ENCODE results near the gene GET4. TPM values are rescaled to one million over a fixed set of nuclear protein-coding genes. Genes with fewer than 3 reads are reported as not detected.
"Not testable (repeated sequence)": the region's sequence is repeated elsewhere in the genome, so short reads cannot be mapped to it uniquely, and the experiment has no call there.

GET4 gene
- polyA plus RNA-seq, 3 donors = 20.1 to 36.8 (median 25.5) TPM

DNA sequence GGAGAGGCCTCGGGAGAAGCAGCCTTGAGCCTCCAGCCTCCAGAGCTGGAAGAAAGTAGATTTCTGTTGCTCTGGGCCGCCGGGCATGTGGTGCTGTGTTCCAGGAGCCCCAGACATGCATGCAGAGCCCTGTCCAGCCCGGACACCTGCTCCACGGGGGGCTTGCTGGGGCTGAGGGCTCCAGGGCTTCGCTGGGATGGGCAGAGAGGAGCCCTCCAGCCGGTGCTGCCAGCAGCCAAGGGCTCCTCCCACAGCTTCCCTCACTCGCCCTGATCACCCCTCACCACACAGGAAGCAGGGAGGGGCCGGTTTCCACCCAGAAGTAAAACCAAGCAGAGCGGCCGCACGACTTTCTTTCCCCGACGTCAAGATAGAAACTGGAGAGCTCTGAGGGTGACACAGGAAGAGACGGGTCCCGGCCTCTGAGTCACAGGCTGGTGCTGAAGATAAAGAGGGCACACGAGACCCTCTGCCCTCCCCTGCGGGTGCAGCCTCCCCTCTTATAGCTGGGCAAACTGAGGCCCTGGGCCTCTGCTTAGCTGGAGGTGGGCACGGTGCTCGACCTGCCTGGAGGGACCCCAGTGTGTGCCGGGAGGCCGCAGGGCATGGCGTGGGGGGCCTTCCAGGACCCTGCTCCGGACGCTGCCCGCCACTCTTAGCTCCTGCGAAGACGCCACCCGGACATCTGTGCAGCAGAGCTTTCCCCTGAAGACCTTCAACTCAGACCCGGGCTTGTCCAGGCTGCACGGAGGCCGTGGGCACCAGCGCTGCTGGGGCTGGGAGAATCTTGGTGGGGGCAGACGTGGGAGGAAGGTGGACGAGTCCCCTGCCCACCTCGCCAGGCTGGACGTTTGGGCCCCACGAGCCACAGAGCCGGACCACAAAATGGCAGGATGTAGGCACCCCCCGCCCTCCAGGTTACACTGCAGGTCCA is 47.0 kb downstream of the GET4 start:
- Histone ChIP-seq H3K4me3 (replicated peaks in 1 of 3; ENCODE audit: low read depth in 2 of 3, low read length in 3 of 3) (peak overlapping the region; percentile 12 to 65 (median 40)), H3K9ac (ENCODE audit: insufficient read depth, low read length, poor library complexity, severe bottlenecking) (peak overlapping the region; percentile 89), H3K4me2 (replicated peaks; ENCODE audit: extremely low read depth, low read length, poor library complexity, severe bottlenecking) (peak overlapping the region; percentile 78), H3K4me1 (ENCODE audit: control insufficient read depth in 1 of 2, insufficient read depth in 2 of 2, low read length in 2 of 2) (peaks cover 73 to 89% of the 10 kb centered on the region in 2 donors), H3K79me2 (ENCODE audit: insufficient read depth, low read length) (peaks cover 78% of the 10 kb centered on the region), H3K27me3 (ENCODE audit: control insufficient read depth in 2 of 2, insufficient read depth in 2 of 2, low read length in 2 of 2) (no peaks in the 10 kb centered on the region), H3K27ac (ENCODE audit: low read depth in 1 of 2, low read length in 2 of 2) (peak overlapping the region; percentile 98 to 100), H3K36me3 (replicated peaks in 1 of 2; ENCODE audit: control insufficient read depth in 1 of 2, insufficient read depth in 2 of 2, low read length in 2 of 2) (peaks cover 28% of the 10 kb centered on the region in 2 donors), H4K20me1 (ENCODE audit: insufficient read depth, low read length) (no peaks in the 10 kb centered on the region), H2AFZ (ENCODE audit: insufficient read depth, low read depth, low read length, poor library complexity, severe bottlenecking) (no peak overlapping the region), H3K9me3 (replicated peaks in 1 of 2; ENCODE audit: control insufficient read depth in 1 of 2, insufficient read depth in 1 of 2, low read length in 2 of 2) (no peaks in the 10 kb centered on the region)
- no peaks in the 10 kb centered on the region for H3K9me3 Mint-ChIP-seq
- H3K4me3 Mint-ChIP-seq = peak overlapping the region; percentile 66 to 80
- peak; percentile 95 to 97 (median 96) for DNase-seq
- H3K36me3 Mint-ChIP-seq = peaks cover 27 to 44% of the 10 kb centered on the region in 2 donors
- H3K27me3 Mint-ChIP-seq (ENCODE audit: low read depth in 3 of 3) = peaks cover 0 to 2% (median 0%) of the 10 kb centered on the region in 3 donors
- TF ChIP-seq CTCF (IDR thresholded peaks at IDR 0.05) = no peak
- peaks cover 62% of the 10 kb centered on the region for H3K4me1 Mint-ChIP-seq
- 26% methylated on average over 32 of the region's 40 CpGs for WGBS (ENCODE audit: insufficient coverage)
- intact Hi-C loops (cut with micrococcal nuclease) = loop anchor here in 1 of 2 donors (5.0 kb wide), 1 partner anchor 34 kb away; no protein-coding TSS in a partner anchor
- peak overlapping the region; percentile 93 to 98 (median 95) for H3K27ac Mint-ChIP-seq

DNA sequence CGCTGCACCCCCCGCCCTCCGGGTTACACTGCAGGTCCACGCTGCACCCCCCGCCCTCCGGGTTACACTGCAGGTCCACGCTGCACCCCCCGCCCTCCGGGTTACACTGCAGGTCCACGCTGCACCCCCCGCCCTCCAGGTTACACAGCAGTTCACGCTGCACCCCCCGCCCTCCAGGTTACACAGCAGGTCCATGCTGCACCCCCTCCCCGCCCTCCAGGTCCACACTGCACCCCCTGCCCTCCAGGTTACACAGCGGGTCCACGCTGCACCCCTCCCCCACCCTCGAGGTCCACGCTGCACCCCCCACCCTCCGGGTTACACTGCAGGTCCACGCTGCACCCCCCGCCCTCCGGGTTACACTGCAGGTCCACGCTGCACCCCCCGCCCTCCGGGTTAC is 47.7 kb downstream of the GET4 start:
- not testable (repeated sequence) for H3K27me3 Mint-ChIP-seq (ENCODE audit: low read depth in 3 of 3); H3K4me3 Mint-ChIP-seq; H3K27me3 ChIP-seq (ENCODE audit: control insufficient read depth in 2 of 2, insufficient read depth in 2 of 2, low read length in 2 of 2); H4K20me1 ChIP-seq (ENCODE audit: insufficient read depth, low read length); H3K9me3 ChIP-seq (replicated peaks in 1 of 2; ENCODE audit: control insufficient read depth in 1 of 2, insufficient read depth in 1 of 2, low read length in 2 of 2); DNase-seq; H2AFZ ChIP-seq (ENCODE audit: insufficient read depth, low read depth, low read length, poor library complexity, severe bottlenecking); H3K9me3 Mint-ChIP-seq
- H3K9ac ChIP-seq (ENCODE audit: insufficient read depth, low read length, poor library complexity, severe bottlenecking) = peak overlapping the region; percentile 89
- H3K27ac Mint-ChIP-seq = peak overlapping the region in 1 of 7 donors; percentile 94
- no CpG with 5 or more reads among the region's 25 CpGs for WGBS (ENCODE audit: insufficient coverage)
- H3K79me2 ChIP-seq (ENCODE audit: insufficient read depth, low read length) = peaks cover 71% of the 10 kb centered on the region
- peak overlapping the region in 1 of 3 experiments; percentile 65 for H3K4me3 ChIP-seq (replicated peaks in 1 of 3; ENCODE audit: low read depth in 2 of 3, low read length in 3 of 3)
- H3K4me2 ChIP-seq (replicated peaks; ENCODE audit: extremely low read depth, low read length, poor library complexity, severe bottlenecking) = peak overlapping the region; percentile 78
- peaks cover 76 to 88% of the 10 kb centered on the region in 2 donors for H3K4me1 ChIP-seq (ENCODE audit: control insufficient read depth in 1 of 2, insufficient read depth in 2 of 2, low read length in 2 of 2)
- peaks cover 23 to 44% of the 10 kb centered on the region in 2 donors for H3K36me3 Mint-ChIP-seq
- H3K27ac ChIP-seq (ENCODE audit: low read depth in 1 of 2, low read length in 2 of 2) = peak overlapping the region; percentile 98 to 100
- peaks cover 66% of the 10 kb centered on the region for H3K4me1 Mint-ChIP-seq
- intact Hi-C loops (cut with micrococcal nuclease) = loop anchor here in 1 of 2 donors (5.0 kb wide), 1 partner anchor 33 kb away; no protein-coding TSS in a partner anchor
- H3K36me3 ChIP-seq (replicated peaks in 1 of 2; ENCODE audit: control insufficient read depth in 1 of 2, insufficient read depth in 2 of 2, low read length in 2 of 2) = peaks cover 22% of the 10 kb centered on the region in 2 donors
